Measurements from ENCODE around the gene LGALS9.
"Not testable (repeated sequence)": the region's sequence is repeated elsewhere in the genome, so short reads cannot be mapped to it uniquely, and the experiment has no call there.

LGALS9 gene

GRCh38 chr17:27631897-27632725 is 1.1 kb downstream of the LGALS9 start:
- no peak for DNase-seq

GRCh38 chr17:27632766-27633165 is 1.8 kb downstream of the LGALS9 start:
- not testable (repeated sequence) for DNase-seq

GRCh38 chr17:27633312-27634025 is 2.5 kb downstream of the LGALS9 start:
- DNase-seq: no peak

GRCh38 chr17:27634026-27634335 is 3.0 kb downstream of the LGALS9 start:
- no peak for DNase-seq

- DNase-seq: no peak
Observed at GRCh38 chr17:27634776-27635175, 3.8 kb downstream of the LGALS9 start.

- peak; percentile 40 for DNase-seq
Observed at GRCh38 chr17:27635275-27635823, 4.4 kb downstream of the LGALS9 start.

- DNase-seq: not testable (repeated sequence)
Observed at GRCh38 chr17:27636005-27636520, 5.1 kb downstream of the LGALS9 start.

GRCh38 chr17:27637818-27638217 is 6.8 kb downstream of the LGALS9 start:
- DNase-seq: not testable (repeated sequence)

GRCh38 chr17:27638415-27638914 is 7.5 kb downstream of the LGALS9 start:
- not testable (repeated sequence) for DNase-seq

- DNase-seq: no peak
Observed at GRCh38 chr17:27640790-27641189, 9.8 kb downstream of the LGALS9 start.

- DNase-seq: no peak
Observed at GRCh38 chr17:27644586-27644985, 13.6 kb downstream of the LGALS9 start.

- DNase-seq: not testable (repeated sequence)
Observed at GRCh38 chr17:27645621-27646020, 14.6 kb downstream of the LGALS9 start.

GRCh38 chr17:27646232-27646631 is 15.2 kb downstream of the LGALS9 start:
- DNase-seq: no peak

- no peak for DNase-seq
Observed at GRCh38 chr17:27647765-27648164, 16.8 kb downstream of the LGALS9 start.

GRCh38 chr17:27649111-27649571 is 18.2 kb downstream of the LGALS9 start:
- DNase-seq: not testable (repeated sequence)

- DNase-seq: no peak
Observed at GRCh38 chr17:27649929-27650328, 18.9 kb downstream of the LGALS9 start.

GRCh38 chr17:27650836-27651235 is 19.8 kb downstream of the LGALS9 start:
- DNase-seq: no peak

GRCh38 chr17:27651411-27652345 is 20.7 kb downstream of the LGALS9 start:
- DNase-seq: no peak

GRCh38 chr17:27653449-27653971 is 22.5 kb downstream of the LGALS9 start:
- DNase-seq: not testable (repeated sequence)

- no peak for DNase-seq
Observed at GRCh38 chr17:27654136-27654535, 23.1 kb downstream of the LGALS9 start.

- DNase-seq: no peak
Observed at GRCh38 chr17:27654654-27655524, 23.9 kb downstream of the LGALS9 start.
